ENCODE measurements around the gene BSND. TPM values are rescaled to one million over a fixed set of nuclear protein-coding genes. Genes with fewer than 3 reads are reported as not detected.

Gene BSND
- polyA plus RNA-seq (2012; rRNA removed) = not detected in 2 replicates
- not detected in 2 replicates for polyA plus RNA-seq (2012; cell fraction: cytosol; rRNA removed)
- not detected in 2 replicates for polyA plus RNA-seq (2012; cell fraction: nucleus; rRNA removed)

DNA sequence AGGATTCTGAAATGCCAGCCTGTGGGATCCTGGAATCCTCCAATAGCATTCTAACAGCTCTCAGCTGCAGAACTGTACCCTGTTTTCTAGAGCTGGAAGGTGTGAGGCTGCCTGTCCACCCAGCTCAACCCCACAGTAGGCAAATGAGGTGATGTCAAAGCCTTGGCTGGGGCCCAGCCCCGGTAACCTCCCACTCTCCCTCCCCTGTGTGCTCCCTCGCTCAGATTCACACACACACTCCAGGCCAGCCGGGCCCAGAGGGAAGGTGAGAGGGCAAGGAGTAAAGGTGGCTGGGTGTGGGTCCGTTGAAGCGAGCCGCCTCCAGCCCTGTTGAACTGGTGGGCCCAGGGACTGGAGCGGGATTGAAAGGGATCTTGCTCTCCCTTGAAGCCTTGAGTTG lies at the start of gene BSND:
BSND (plus strand) TSS at position 257 of the 400 bp plus-strand sequence. CDS start 254 bp downstream, outside the sequence.
- H3K27me3 ChIP-seq (ENCODE audit: insufficient read depth) = no peaks in the 10 kb centered on the region; the same call in 1 of the 2 replicates
- no peak within 1 kb of the TSS for H3K27ac ChIP-seq (ENCODE audit: low read depth in 2 of 2, low read length in 1 of 2)
- H4K20me1 ChIP-seq (ENCODE audit: insufficient read depth) = no peaks in the 10 kb centered on the region
- H3K79me2 ChIP-seq (ENCODE audit: insufficient read depth) = no peaks in the 10 kb centered on the region
- H3K9ac ChIP-seq = no peak within 1 kb of the TSS
- no peak for DNase-seq
- H3K4me1 ChIP-seq (ENCODE audit: control insufficient read depth in 1 of 2, insufficient read depth in 2 of 2, low read depth in 1 of 2, low read length in 1 of 2) = peaks cover 0 to 3% of the 10 kb centered on the region in 2 experiments; a peak in 1 of 4 replicates
- no peaks in the 10 kb centered on the region for H3F3A ChIP-seq (replicated peaks; ENCODE audit: insufficient read depth)
- H2AFZ ChIP-seq (ENCODE audit: low read depth) = no peak within 1 kb of the TSS
- TF ChIP-seq FOXM1 (IDR thresholded peaks at IDR 0.05; ENCODE audit: low read depth) = no peak
- TF ChIP-seq POLR2AphosphoS5 (IDR thresholded peaks at IDR 0.05; ENCODE audit: low read depth, low read length) = no peak
- TF ChIP-seq, protein P1, sequence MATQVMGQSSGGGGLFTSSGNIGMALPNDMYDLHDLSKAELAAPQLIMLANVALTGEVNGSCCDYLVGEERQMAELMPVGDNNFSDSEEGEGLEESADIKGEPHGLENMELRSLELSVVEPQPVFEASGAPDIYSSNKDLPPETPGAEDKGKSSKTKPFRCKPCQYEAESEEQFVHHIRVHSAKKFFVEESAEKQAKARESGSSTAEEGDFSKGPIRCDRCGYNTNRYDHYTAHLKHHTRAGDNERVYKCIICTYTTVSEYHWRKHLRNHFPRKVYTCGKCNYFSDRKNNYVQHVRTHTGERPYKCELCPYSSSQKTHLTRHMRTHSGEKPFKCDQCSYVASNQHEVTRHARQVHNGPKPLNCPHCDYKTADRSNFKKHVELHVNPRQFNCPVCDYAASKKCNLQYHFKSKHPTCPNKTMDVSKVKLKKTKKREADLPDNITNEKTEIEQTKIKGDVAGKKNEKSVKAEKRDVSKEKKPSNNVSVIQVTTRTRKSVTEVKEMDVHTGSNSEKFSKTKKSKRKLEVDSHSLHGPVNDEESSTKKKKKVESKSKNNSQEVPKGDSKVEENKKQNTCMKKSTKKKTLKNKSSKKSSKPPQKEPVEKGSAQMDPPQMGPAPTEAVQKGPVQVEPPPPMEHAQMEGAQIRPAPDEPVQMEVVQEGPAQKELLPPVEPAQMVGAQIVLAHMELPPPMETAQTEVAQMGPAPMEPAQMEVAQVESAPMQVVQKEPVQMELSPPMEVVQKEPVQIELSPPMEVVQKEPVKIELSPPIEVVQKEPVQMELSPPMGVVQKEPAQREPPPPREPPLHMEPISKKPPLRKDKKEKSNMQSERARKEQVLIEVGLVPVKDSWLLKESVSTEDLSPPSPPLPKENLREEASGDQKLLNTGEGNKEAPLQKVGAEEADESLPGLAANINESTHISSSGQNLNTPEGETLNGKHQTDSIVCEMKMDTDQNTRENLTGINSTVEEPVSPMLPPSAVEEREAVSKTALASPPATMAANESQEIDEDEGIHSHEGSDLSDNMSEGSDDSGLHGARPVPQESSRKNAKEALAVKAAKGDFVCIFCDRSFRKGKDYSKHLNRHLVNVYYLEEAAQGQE (IDR thresholded peaks at IDR 0.05; ENCODE audit: low read depth, low read length) = no peak
- no peak for TF ChIP-seq RAD21 (IDR thresholded peaks at IDR 0.05; ENCODE audit: low read length)
- TF ChIP-seq NRF1 (IDR thresholded peaks at IDR 0.05; ENCODE audit: low read depth, low read length) = no peak
- 84% methylated on average over 6 of the region's 7 CpGs for WGBS (ENCODE audit: low lambda C conversion rate)
- H3K9me2 ChIP-seq = no peaks in the 10 kb centered on the region
- no peak within 1 kb of the TSS for H3K4me3 ChIP-seq (ENCODE audit: low read depth in 2 of 2, low read length in 1 of 2)
- POLR2A ChIA-PET = no interaction called here
- no peak within 1 kb of the TSS for H3K4me2 ChIP-seq
- H3K36me3 ChIP-seq (replicated peaks in 1 of 2; ENCODE audit: control insufficient read depth in 1 of 2, insufficient read depth in 2 of 2, low read length in 1 of 2) = no peaks in the 10 kb centered on the region
- CTCF ChIA-PET = interaction anchor here (4.1 to 10.9 kb wide), 3 partner anchors 13 to 50 kb away, joined by 56 to 302 read pairs (median 159); no protein-coding TSS in a partner anchor
- H3K9me3 ChIP-seq = no peaks in the 10 kb centered on the region

DNA sequence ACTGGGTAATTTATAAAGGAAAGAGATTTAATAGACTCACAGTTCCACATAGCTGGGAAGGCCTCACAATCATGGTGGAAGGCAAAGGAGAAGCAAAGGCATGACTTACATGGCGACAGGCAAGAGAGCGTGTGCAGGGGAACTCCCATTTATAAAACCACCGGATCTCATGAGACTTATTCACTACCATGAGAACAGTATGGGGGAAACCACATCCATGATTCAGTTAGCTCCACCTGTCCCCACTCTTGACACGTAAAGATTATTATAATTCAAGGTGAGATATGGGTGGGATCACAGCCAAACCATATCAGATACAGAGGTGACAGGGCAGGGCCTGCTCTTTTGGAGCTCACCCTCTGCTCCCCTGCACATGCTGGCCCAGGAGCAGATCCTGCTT lies 49.7 kb upstream of the BSND start:
- no peaks in the 10 kb centered on the region for H3K9me2 ChIP-seq
- H3K9ac ChIP-seq = no peak overlapping the region
- TF ChIP-seq GATA2 (CRISPR knock-in tag; IDR thresholded peaks at IDR 0.05) (no peak), RAD21 (IDR thresholded peaks at IDR 0.05; ENCODE audit: low read length) (no peak), MEF2A (IDR thresholded peaks at IDR 0.05; ENCODE audit: borderline replicate concordance, low read depth) (no peak), FOXJ3 (CRISPR knock-in tag; IDR thresholded peaks at IDR 0.05) (no peak), FOSL2 (IDR thresholded peaks at IDR 0.05; ENCODE audit: borderline replicate concordance, low read depth) (no peak), TEAD4 (IDR thresholded peaks at IDR 0.05; ENCODE audit: borderline replicate concordance, insufficient read depth) (no peak), RFX5 (IDR thresholded peaks at IDR 0.05; ENCODE audit: low read length) (no peak), POLR2AphosphoS5 (IDR thresholded peaks at IDR 0.05; ENCODE audit: low read depth, low read length) (no peak), YY1 (IDR thresholded peaks at IDR 0.05; ENCODE audit: low read depth) (no peak), MXI1 (IDR thresholded peaks at IDR 0.05; ENCODE audit: low read depth, low read length) (no peak), GABPA (IDR thresholded peaks at IDR 0.05; ENCODE audit: low read depth) (no peak)
- TF ChIP-seq, protein P2, sequence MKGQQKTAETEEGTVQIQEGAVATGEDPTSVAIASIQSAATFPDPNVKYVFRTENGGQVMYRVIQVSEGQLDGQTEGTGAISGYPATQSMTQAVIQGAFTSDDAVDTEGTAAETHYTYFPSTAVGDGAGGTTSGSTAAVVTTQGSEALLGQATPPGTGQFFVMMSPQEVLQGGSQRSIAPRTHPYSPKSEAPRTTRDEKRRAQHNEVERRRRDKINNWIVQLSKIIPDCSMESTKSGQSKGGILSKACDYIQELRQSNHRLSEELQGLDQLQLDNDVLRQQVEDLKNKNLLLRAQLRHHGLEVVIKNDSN (IDR thresholded peaks at IDR 0.05; ENCODE audit: borderline replicate concordance, low read depth) = no peak
- TF ChIP-seq, protein P3, sequence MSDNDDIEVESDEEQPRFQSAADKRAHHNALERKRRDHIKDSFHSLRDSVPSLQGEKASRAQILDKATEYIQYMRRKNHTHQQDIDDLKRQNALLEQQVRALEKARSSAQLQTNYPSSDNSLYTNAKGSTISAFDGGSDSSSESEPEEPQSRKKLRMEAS (IDR thresholded peaks at IDR 0.05; ENCODE audit: low read depth) = no peak
- TF ChIP-seq, protein P4, sequence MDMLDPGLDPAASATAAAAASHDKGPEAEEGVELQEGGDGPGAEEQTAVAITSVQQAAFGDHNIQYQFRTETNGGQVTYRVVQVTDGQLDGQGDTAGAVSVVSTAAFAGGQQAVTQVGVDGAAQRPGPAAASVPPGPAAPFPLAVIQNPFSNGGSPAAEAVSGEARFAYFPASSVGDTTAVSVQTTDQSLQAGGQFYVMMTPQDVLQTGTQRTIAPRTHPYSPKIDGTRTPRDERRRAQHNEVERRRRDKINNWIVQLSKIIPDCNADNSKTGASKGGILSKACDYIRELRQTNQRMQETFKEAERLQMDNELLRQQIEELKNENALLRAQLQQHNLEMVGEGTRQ (IDR thresholded peaks at IDR 0.05; ENCODE audit: borderline replicate concordance, low read depth, low read length) = no peak
- CTCF ChIA-PET = interaction anchor here (2.0 to 15.1 kb wide), 11 partner anchors 9 to 68 kb away, joined by 6 to 390 read pairs (median 36); partner anchors contain the start of gene BSND
- H2AFZ ChIP-seq (ENCODE audit: low read depth) = no peak overlapping the region
- POLR2A ChIA-PET = interaction anchor here (0.6 kb wide), 1 partner anchor 280 kb away, joined by 4 read pairs; no protein-coding TSS in a partner anchor
- no peak overlapping the region for H3K4me3 ChIP-seq (ENCODE audit: low read depth in 2 of 2, low read length in 1 of 2)
- no peaks in the 10 kb centered on the region for H3K27me3 ChIP-seq (ENCODE audit: insufficient read depth)
- no peak overlapping the region for H3K27ac ChIP-seq (ENCODE audit: low read depth in 2 of 2, low read length in 1 of 2)
- H3K9me3 ChIP-seq = no peaks in the 10 kb centered on the region
- 98% methylated on average over 4 of the region's 4 CpGs for WGBS (ENCODE audit: low lambda C conversion rate)
- H3K4me1 ChIP-seq (ENCODE audit: control insufficient read depth in 1 of 2, insufficient read depth in 2 of 2, low read depth in 1 of 2, low read length in 1 of 2) = peaks cover 7 to 9% of the 10 kb centered on the region in 2 experiments; a peak in 2 of 4 replicates
- H4K20me1 ChIP-seq (ENCODE audit: insufficient read depth) = no peaks in the 10 kb centered on the region
- DNase-seq = no peak
- no peak overlapping the region for H3K4me2 ChIP-seq
- H3F3A ChIP-seq (replicated peaks; ENCODE audit: insufficient read depth) = no peaks in the 10 kb centered on the region
- no peaks in the 10 kb centered on the region for H3K36me3 ChIP-seq (replicated peaks in 1 of 2; ENCODE audit: control insufficient read depth in 1 of 2, insufficient read depth in 2 of 2, low read length in 1 of 2)
- no peaks in the 10 kb centered on the region for H3K79me2 ChIP-seq (ENCODE audit: insufficient read depth)
